Measurements from ENCODE around the gene FLT3.

Gene FLT3

GRCh38 chr13:28026508-28026907 is 73.9 kb downstream of the FLT3 start:
- TF ChIP-seq FOXM1 (IDR thresholded peaks at IDR 0.05; ENCODE audit: borderline replicate concordance, low read depth): no peak
- TF ChIP-seq, protein P1, sequence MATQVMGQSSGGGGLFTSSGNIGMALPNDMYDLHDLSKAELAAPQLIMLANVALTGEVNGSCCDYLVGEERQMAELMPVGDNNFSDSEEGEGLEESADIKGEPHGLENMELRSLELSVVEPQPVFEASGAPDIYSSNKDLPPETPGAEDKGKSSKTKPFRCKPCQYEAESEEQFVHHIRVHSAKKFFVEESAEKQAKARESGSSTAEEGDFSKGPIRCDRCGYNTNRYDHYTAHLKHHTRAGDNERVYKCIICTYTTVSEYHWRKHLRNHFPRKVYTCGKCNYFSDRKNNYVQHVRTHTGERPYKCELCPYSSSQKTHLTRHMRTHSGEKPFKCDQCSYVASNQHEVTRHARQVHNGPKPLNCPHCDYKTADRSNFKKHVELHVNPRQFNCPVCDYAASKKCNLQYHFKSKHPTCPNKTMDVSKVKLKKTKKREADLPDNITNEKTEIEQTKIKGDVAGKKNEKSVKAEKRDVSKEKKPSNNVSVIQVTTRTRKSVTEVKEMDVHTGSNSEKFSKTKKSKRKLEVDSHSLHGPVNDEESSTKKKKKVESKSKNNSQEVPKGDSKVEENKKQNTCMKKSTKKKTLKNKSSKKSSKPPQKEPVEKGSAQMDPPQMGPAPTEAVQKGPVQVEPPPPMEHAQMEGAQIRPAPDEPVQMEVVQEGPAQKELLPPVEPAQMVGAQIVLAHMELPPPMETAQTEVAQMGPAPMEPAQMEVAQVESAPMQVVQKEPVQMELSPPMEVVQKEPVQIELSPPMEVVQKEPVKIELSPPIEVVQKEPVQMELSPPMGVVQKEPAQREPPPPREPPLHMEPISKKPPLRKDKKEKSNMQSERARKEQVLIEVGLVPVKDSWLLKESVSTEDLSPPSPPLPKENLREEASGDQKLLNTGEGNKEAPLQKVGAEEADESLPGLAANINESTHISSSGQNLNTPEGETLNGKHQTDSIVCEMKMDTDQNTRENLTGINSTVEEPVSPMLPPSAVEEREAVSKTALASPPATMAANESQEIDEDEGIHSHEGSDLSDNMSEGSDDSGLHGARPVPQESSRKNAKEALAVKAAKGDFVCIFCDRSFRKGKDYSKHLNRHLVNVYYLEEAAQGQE (IDR thresholded peaks at IDR 0.05; ENCODE audit: low read depth): no peak
- TF ChIP-seq MAX (IDR thresholded peaks at IDR 0.05): no peak
- TF ChIP-seq YY1 (IDR thresholded peaks at IDR 0.05; ENCODE audit: low read depth): no peak
- TF ChIP-seq CREB1 (IDR thresholded peaks at IDR 0.05; ENCODE audit: low read depth): no peak
- TF ChIP-seq RAD21 (IDR thresholded peaks at IDR 0.05; ENCODE audit: low read depth): no peak
- no peak for TF ChIP-seq TEAD4 (IDR thresholded peaks at IDR 0.05)
- no peak for TF ChIP-seq EGR1 (IDR thresholded peaks at IDR 0.05)
- TF ChIP-seq TCF12 (IDR thresholded peaks at IDR 0.05; ENCODE audit: low read depth): no peak
- no peak for TF ChIP-seq ZBTB7A (IDR thresholded peaks at IDR 0.05; ENCODE audit: low read depth)
- TF ChIP-seq USF1 (IDR thresholded peaks at IDR 0.05): no peak
- TF ChIP-seq CEBPB (IDR thresholded peaks at IDR 0.05): no peak

DNA sequence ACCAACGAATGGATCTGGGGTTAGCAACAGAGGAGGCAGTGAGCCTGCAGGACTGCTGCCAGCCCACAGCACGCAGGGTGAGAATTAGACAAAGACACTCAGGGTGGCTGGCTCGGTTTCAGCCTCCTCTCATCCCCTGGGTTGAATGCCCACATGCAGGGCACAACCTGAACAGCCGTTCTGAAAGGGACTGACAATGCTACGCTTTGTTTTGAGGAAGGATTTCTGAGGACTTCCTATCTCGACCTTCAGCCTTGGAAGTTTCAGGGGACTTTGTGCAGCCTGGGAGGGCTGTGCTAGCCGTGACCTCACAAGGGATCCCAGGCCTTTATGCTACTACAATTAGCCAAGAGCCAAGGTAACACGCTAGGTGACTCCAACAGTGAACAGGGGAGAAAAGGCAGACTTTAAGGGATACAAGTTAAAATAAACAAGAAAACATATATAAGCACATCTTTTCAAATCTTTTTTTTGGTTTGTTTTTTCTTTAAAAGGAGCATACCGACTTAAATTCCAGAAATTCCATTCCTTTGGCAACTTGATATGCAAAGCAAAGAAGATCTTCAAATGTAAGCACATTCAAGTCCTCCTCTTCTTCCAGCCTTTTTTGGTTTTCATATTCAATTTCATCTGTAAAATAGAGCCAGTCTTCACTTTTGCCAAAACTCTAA is 77.4 kb downstream of the FLT3 start:
- TF ChIP-seq, protein P1 (IDR thresholded peaks at IDR 0.05; ENCODE audit: low read depth): no peak
- peak; percentile 22; the same call in 1 of the 2 replicates for TF ChIP-seq TEAD4 (IDR thresholded peaks at IDR 0.05)

GRCh38 chr13:28014301-28014700 is 86.1 kb downstream of the FLT3 start:
- no peak for TF ChIP-seq FOXM1 (IDR thresholded peaks at IDR 0.05; ENCODE audit: borderline replicate concordance, low read depth)
- TF ChIP-seq, protein P1 (IDR thresholded peaks at IDR 0.05; ENCODE audit: low read depth): no peak
- no peak for TF ChIP-seq USF1 (IDR thresholded peaks at IDR 0.05)
- TF ChIP-seq EP300 (IDR thresholded peaks at IDR 0.05; ENCODE audit: borderline replicate concordance): no peak

- TF ChIP-seq ZBTB7A (IDR thresholded peaks at IDR 0.05; ENCODE audit: low read depth): no peak
- TF ChIP-seq TAF1 (IDR thresholded peaks at IDR 0.05; ENCODE audit: low read depth): no peak
- TF ChIP-seq USF1 (IDR thresholded peaks at IDR 0.05): no peak
- no peak for TF ChIP-seq EGR1 (IDR thresholded peaks at IDR 0.05)
- no peak for TF ChIP-seq MAX (IDR thresholded peaks at IDR 0.05)
- no peak for TF ChIP-seq RAD21 (IDR thresholded peaks at IDR 0.05; ENCODE audit: low read depth)
- TF ChIP-seq EP300 (IDR thresholded peaks at IDR 0.05; ENCODE audit: borderline replicate concordance): no peak
- TF ChIP-seq NFIC (IDR thresholded peaks at IDR 0.05): no peak
- TF ChIP-seq TEAD4 (IDR thresholded peaks at IDR 0.05): no peak
- TF ChIP-seq TCF12 (IDR thresholded peaks at IDR 0.05; ENCODE audit: low read depth): no peak
- TF ChIP-seq CEBPB (IDR thresholded peaks at IDR 0.05): no peak
- no peak for TF ChIP-seq YY1 (IDR thresholded peaks at IDR 0.05; ENCODE audit: low read depth)
- TF ChIP-seq FOXM1 (IDR thresholded peaks at IDR 0.05; ENCODE audit: borderline replicate concordance, low read depth): no peak
- no peak for TF ChIP-seq CREB1 (IDR thresholded peaks at IDR 0.05; ENCODE audit: low read depth)
- TF ChIP-seq, protein P1 (IDR thresholded peaks at IDR 0.05; ENCODE audit: low read depth): no peak
Observed at GRCh38 chr13:28013482-28013881, 86.9 kb downstream of the FLT3 start.

All from Ishikawa (cell line).